ENCODE results near the gene SCN3A.

The SCN3A gene

DNA sequence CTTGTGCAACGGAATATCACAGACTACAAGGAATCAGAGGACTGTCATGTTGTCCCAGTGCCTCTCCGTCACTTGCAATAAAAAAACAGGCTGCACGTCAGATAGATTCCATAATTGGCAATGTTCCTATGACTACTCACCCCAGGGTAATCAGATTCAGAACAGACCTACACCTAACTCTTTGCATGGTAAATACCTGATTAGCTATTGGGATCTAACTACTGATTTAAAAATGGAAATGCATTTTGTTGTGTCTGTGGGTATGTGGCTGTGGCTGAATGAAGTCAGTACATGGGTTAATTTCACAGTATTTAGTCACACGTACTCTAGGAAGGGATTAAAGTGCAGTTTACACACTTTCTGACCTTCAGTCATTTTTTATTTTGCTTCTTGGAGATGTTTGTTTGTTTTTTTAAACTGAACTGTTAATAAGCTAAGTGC lies 91.7 kb downstream of the SCN3A start:
- DNase-seq (ENCODE audit: low spot score), result no peak

DNA sequence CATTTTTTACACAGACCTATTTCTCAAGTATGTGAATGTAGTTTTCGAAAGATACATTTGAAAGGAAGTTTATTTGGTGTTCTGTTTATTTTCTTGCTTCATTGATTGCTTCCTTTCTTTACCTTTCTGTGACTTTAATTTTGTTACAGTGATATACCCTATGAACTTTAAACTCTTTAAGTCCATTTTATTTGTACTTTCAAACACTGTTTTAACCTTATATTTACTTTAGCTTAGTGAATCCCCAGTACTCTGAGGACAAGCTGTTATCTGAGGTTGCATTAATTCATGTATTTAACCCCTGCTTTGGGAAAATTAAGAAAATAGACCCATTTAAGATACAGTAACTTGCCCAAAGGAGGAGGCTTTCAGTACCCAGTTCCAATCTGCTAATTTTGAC lies 93.5 kb downstream of the SCN3A start:
- DNase-seq (ENCODE audit: low spot score), result no peak

DNA sequence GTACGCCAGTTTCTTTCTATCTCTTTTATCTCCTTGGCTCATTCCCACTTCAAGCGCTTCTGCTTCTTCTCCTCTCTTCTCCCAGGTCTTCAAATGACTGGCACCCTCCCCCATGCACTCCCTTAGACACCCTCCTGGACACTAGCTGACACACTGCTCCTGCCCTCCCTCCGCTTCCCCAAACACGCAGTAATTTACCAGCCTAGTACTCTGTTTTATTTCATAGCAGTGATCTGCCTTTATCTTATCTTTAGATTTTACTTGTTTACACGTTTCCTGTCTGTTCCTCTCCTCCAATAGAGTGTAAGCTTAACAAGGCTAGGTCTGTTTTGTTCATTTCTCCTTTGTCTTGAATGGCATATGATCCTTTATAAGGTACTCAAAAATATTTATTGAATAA lies 93.9 kb downstream of the SCN3A start:
- no peak for DNase-seq (ENCODE audit: low spot score)

DNA sequence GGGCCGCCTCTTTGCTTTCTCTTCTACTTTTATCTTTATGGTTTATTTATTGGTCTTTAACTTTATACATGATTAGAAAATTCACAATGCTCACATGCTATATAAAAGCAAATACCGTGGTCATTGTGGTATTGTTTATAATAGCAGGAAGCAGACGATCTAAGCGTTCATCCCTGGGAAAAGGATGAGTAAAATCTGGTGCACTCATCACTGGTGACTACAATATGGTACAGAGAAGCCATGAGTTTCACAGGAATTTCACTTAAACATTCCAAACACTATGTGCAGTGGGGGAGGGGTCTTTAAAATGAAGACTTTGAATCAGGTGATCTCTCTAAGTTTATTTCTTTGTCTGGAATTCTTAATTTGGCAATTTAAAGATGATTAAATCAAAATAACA lies 97.9 kb downstream of the SCN3A start:
- DNase-seq (ENCODE audit: low spot score), result no peak

DNA sequence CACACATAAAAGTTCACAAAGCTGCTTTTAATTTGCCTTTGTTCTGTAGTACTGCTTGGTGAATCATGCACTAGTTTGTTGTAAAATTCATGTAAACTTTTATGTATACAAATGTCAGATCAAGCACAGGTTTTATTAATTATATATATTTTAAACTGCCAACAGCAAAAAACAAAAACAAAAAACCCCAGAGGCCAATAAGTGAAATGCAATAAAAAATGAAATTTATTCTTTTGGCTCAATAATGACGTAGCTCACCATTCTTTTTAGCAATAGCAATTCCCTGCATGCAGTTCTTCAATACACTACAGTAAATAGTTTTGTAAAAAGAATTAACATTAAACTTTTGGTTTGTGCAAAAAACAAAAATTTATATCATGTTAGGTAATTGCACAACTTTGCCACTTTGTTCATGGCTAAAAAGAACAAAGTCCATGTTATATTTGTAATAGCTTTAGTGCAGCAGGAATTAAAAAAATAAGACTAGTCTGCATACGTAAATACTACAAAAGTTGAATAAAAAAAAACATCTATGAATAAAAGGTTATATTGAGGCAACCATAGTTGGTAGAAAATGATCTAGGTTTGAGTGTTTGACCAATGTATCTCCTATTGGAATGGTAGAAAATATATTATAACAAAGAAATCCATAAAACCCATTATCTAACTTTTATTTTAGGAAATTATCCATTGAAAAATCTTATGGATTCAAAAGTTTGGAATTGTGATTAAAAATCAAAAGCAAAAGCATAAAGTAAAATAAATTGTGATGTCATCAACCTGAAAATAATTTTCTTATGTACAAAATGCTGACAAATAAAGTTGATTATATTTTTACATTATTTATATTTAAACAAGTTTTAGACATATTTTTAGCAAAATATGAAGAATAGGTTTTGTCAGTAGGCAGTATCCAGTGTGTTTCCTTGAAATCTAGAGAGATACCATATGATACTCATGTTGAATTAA lies 115.6 kb downstream of the SCN3A start:
- no peak for DNase-seq (ENCODE audit: low spot score)

DNA sequence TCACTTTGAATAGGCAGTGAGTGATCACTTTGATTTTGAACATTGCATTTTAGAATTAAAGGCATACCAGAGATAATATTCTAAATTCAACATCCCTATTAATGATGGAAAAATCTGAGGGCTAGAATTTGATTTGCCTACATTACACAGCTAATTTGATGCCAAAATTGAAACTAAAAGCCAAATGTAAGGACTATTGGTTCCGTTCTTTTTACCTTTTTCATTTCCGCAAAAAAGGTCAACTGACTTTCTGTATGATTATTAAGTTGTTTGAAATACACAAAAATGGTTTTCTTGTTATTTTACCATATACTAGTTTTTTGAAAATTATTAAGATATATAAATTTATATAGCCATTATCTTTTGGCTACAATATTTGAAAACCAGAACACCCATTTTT lies 117.5 kb downstream of the SCN3A start:
- DNase-seq (ENCODE audit: low spot score), result no peak

DNA sequence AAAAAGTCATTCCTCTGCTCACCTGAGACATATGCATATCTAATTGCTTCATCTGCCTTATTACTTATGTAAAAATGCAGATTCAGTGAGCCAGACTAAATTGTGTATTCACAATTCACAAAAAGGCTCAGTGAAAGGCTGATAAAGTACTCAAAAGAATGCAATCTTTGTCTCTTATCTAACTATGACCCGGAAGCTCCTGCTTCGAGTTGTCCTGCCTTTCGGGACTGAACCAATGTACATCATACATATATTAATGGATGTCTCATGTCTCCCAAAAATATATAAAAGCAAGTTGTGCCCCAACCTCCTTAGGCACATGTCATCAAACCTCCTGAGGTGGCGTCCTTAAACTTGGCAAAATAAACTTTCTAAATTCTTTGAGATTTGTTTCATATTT lies 120.5 kb downstream of the SCN3A start:
- no peak for DNase-seq (ENCODE audit: low spot score)

DNA sequence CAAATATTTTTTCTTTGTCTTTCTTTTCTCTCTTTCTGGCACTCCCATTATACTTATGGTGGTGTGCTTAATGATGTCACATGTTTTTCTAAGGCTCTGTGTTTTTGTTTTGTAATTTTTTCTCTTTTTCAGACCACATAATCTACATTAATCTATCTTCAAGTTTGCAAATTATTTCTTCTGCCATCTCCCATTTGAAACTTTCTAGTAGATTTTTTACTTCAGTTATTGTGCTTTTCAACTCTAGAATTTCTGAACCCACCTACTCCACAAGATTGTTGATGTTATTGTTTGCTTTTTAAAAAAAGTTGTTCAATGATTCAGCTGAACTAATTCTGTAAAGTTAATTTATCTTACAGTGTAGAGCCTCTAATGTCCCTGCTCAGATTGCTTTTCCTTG lies 121.4 kb downstream of the SCN3A start:
- no peak for DNase-seq (ENCODE audit: low spot score)

DNA sequence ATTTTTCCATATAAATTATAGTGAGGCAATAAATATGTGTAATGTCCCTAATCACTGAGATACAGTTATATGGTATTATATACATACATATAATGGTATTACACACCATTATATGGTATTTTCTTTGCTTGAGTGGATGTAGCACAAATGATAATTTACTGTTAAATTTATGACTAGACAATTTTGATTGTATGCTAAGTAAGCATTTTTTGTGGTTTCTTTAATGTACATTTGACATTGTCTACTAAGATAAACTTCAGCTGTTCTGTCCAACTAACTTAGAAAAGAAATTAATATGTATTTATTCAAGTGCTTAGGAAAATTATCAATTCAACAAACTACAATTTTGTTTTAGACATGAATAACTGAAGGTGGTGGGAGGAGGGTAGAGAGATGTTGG lies 122.6 kb downstream of the SCN3A start:
- DNase-seq (ENCODE audit: low spot score), result no peak

DNA sequence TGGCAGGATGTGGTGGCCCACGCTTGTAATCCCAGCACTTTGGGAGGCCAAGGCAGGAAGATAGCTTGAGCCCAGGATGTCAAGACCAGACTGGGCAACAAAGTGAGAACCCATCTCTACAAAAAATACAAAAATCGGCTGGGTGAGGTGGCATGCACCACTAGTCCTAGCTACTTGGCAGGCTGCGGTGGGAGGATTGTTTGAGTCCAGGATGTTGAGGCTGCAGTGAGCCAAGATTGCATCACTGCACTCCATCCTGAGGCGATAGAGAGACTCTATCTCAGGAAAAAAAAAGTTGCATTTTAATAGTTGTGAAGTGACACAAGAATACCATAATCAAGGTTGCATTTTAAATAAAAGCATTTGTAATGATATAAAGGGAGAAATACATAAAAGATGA lies 124.4 kb downstream of the SCN3A start:
- DNase-seq (ENCODE audit: low spot score), result no peak

DNA sequence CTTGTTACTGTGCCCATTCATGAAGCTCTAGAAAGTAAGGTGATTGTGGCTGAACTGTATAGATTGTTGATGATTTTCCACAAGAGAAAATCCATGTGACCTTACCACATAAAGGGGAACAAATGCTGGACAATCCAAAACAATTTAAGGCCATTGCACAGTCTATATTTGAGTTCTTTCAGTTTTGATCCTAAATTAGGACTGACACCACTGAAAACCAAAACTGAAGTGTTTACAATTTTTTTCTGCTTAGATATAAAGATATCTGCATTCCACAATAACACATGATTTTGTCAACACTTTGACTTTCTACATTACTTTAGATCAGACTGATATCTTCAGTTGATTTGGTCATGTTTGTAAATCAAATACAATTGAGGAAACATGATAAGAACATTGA lies 124.9 kb downstream of the SCN3A start:
- no peak for DNase-seq (ENCODE audit: low spot score)

DNA sequence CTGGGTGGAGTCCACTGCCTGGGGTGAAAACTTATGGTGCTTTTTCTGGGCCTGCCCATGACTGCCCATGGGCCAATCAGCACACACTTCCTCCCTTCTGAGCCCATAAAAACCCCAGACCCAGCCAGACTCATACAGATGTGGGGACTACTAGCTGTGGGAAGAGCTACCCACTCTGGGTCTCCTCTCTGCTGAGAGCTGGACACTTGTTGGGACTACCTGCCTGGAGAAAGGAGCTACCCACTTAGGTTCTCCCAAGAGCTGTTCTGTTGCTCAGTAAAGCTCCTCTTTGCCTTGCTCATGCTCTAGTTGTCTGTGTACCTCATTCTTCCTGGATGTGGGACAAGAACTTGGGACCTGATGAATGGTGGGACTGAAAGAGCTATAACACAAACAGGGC lies 129.0 kb downstream of the SCN3A start:
- no peak for DNase-seq (ENCODE audit: low spot score)

DNA sequence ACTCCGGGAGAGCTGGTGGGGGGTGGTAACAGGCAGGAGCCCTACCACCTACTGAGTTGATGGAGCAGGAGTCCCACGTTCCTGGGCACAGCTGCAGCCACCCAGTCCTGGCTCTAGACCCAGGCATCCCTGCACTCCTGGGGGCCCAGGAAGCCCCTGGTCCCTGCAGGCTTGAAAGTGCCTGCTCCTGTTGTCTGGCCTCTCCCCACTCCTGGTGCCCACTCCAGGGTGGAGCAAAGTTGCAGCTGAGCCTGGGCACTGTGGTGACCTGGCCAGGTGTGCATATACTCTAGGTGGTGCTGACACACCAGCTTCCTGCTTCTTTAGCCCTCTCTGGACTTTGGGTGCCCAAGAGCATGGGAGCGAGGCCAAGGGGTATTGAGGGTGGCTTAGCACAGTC lies 129.5 kb downstream of the SCN3A start:
- DNase-seq (ENCODE audit: low spot score), result no peak

DNA sequence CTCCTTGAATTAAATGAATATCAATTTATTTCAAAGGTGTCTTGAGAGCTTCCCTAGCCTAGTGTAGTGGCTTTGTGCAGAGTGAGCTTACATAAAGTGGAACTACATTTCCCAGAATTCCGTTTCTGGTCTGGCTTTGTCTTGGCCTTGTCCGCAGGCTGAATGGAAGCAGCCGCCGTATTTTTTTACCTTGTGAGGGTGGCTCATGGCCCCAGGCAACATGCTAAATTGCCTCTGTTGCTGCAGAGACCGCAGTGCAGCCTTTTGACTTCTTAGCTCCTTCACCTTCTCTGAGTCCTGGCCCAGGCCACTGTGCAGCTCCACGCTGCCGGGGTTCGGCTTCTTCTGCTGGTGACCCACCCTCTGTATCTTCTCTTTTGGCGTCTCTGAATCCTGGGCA lies 133.8 kb downstream of the SCN3A start:
- no peak for DNase-seq (ENCODE audit: low spot score)

DNA sequence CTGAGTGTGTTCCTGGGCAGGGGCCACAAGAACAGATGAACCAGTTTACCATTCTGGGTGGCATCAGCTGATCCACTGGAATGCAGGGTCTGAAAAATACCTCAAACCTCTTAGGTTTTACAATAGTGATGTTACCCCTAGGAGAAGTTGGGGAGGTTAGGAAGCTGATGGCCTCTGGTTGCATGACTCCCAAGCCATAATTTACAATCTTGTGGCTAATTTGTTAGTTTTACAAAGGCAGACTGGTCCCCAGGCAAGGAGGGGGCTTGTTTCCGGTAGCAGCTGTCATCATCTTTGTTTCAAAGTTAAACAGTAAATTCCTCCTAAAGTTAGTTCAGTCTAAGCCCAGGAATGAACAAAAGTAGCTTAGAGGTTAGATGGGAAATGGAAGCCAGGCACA lies 134.7 kb downstream of the SCN3A start:
- DNase-seq (ENCODE audit: low spot score), result no peak

DNA sequence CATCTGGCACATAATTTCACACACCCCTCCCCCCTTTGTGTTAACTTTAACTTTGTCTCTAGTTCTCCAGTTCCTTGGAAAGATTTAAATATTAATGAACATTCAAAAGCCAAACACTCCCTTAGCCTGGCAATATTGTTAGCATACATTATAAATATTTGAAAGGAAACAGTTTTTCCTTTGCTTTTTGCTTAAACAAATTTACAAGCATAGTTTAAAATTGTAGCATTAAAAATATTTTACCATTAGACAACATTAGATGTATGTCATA lies 135.4 kb downstream of the SCN3A start:
- DNase-seq (ENCODE audit: low spot score), result no peak

DNA sequence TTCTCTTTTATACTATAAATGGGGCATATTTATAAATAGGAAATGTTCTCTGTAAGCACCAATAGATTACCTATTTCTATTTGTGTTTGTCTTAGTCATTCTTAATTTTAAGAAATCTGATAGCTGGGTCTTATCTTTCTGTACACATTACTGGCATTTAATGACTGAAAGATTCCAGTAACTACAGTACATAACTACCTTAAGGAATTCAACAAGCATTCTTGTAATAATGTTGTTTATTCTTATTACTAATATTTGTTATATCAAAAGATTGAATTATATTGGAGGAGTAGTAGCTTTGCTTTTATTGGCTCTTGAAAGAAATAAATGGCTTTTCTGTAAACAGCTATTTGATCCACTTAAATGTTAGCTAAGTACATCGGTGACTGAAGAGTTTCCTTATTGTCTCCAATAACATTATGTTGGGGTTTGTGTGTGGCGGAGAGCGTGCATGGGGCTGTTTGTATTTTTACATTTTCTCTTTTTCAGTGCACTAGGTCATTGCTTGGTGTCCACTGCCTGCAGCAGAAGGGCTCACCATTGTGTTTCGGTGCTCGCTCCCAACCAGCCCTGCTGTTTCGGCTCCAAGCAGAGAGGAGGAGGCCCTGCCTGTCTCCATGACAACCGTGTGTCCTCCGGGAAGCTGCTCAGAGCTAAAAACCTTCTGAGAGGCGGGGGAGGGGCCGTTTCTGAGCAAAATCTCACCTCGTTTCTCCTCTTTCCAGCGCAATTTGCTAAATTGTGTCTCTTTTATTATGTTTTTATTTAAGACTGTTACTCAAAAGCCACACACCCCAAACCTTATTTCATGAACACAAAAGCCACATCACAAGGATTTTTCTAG lies 136.0 kb downstream of the SCN3A start:
- peak; percentile 70 for DNase-seq (ENCODE audit: low spot score)

DNA sequence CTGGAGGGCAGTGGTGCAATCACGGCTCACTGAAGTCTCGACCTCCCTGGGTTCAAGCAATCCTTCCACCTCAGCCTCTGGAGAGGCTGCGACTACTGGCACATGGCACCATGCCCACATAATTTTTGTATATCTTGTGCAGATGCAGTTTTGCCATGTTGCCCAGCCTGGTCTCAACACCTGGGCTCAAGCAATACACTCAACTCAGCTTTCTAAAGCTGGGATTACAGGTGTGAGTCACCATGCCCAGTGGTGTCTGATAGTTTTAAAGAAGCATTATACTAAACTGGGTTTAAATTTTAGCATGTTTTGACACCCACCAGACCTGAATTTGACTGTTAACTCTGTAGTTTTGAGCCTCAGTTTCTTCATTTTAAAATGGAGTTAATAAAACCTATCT lies 139.1 kb downstream of the SCN3A start:
- no peak for DNase-seq (ENCODE audit: low spot score)

DNA sequence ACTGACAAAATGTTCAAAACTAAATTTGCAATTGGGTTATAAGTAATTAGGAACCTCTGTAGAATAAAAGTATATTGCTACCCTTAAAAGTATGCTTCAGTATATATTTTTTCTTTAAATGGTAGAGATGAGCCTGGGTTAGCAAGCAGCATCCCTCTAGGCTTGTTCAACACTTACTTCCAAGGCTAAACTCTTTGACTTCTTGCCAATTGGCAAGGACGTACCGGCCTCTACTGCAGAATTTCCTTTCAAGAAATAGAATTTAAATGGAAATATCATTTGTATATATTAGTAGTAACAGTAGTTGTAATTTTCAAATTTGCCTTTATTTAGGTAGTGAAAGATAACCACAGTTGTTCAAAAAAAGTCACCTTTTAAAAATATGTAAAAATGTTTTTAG lies 143.4 kb downstream of the SCN3A start:
- no peak for DNase-seq (ENCODE audit: low spot score)

DNA sequence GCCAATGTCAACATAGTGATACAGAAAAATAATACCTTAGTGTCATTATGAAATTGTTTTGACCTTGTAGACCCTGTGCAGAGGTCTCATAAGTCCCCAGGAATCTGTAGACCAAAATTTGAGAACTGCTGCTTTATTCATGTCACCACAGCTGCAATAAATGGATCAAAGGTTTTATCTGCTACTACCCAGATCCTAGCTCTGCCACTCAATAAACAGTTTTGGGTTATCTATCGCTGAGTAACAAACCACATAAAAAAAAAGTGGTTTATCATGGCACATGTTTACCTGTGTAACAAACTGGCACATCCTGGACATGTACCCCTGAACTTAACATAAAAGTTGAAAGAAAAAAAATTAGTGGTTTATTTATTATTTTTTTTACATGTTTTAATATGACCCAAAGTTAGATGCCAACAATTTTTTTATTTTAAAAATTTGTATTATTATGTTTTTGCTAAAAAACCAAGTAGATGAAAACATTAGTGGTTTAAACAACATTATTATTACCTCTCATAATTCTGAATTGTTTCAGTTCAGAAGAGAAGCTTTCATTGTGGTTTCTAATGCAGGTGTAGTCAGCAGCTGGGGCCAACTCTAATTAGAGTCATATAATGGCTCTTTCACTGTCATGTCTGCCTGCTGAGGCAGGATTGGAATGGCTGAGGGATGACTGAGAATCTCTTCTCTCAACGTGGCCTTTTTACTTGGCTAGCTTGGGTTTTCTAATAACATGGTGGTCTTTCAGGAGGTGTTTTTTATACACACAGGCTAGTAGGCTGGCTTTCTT lies 145.2 kb downstream of the SCN3A start:
- DNase-seq (ENCODE audit: low spot score), result no peak

DNA sequence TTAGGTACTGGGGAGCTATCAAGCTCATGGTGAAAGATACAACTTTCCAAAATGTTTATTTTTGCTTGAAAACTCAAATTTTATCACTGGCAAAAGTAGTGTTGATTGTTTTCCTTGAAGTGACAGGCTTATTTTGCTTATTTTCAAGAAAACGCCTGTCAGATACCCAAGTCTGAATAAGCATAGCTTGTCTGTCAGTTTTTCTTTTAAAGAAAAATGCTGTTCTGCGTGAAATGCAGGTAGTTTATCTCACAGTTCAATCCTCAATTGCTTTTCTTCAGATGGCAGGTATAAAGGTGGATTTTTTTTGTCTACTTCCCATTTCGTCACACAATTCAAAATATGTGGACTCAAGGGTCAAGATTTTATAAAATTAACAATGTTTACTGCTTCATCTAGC lies 145.9 kb downstream of the SCN3A start:
- DNase-seq (ENCODE audit: low spot score), result no peak

DNA sequence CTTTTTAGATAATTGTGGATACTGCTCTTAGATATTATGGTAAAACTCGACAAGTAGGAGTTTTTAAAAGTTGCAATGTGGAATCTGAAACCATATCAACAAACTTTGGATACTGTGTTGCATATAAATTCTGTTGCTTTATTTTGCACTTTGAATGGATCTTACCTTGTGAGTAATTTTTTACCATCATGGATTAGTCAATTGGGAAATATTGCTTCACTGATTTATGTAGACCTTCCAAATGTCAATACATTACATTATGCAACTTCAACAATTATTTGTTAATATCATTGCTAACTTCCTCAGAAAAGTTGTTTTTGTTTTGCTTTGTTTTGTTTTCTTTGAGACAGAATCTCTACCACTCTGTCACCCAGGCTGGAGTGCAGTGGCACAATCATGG lies 146.5 kb downstream of the SCN3A start:
- DNase-seq (ENCODE audit: low spot score), result no peak

DNA sequence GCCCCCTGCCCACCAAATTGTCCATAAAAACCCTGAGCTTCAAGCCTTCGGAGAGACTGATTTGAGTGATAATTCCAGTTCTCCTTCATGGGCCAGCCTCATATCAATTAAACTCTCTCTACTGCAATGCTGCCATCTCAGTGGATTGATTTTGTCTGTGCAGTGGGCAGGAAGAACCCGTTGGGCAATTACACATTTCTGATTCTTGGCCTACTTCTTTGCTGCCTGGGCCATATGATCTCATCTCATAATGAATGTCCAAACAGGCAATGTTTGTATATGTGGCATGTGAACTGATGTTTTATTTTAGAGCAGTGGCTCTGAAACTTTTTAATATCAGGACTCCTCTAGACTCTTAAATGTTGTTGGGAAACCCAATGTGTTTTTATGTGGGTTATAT lies 147.3 kb downstream of the SCN3A start:
- DNase-seq (ENCODE audit: low spot score), result no peak

All from left forelimb (tissue), 1 donor.